MCF 10A (cell line): ENCODE results near the gene SYT5. TPM values are rescaled to one million over a fixed set of nuclear protein-coding genes. Genes with fewer than 3 reads are reported as not detected.
A peak's percentile ranks its signal among the peaks of the same experiment; 100 is the strongest.

Source experiments
- BruUV-seq: library from RNA; stranded (reverse); fragments of 400-500 nt; replicated peaks from 2 replicates; lab custom pipeline; 2021; lab: Mats Ljungman, UMichigan
- CTCF ChIA-PET: fragments of 300-600 bp; sonication (Branson Sonifier 250); formaldehyde crosslinking; extraction: SDS; loops from one replicate; lab custom pipeline; 2021; ENCODE audit warnings: antibody characterized with exemption, inconsistent platforms; lab: Yijun Ruan, JAX
- POLR2A ChIA-PET: fragments of 300-600, 350-650 bp; sonication (Branson Sonifier 250); formaldehyde crosslinking; extraction: SDS; loops from one replicate; lab custom pipeline; 2020; ENCODE audit warnings: antibody characterized with exemption, inconsistent platforms; lab: Yijun Ruan, JAX
- DNase-seq: peaks from one replicate; pipeline ENCODE4 v3.0.0-alpha.2; 2018; ENCODE audit not compliant: unreplicated experiment
- H3K27ac Mint-ChIP-seq: one replicate; pipeline ENCODE4 v1.8.0; 2022; ENCODE audit warnings: mild to moderate bottlenecking, low read depth, mixed read lengths; ENCODE audit not compliant: unreplicated experiment
- H3K27me3 Mint-ChIP-seq: one replicate; pipeline ENCODE4 v1.8.0; 2022; ENCODE audit warnings: mixed read lengths; ENCODE audit not compliant: insufficient read depth, unreplicated experiment
- H3K36me3 Mint-ChIP-seq: one replicate; pipeline ENCODE4 v1.8.0; 2022; ENCODE audit warnings: mild to moderate bottlenecking, moderate library complexity, mixed read lengths; ENCODE audit not compliant: insufficient read depth, unreplicated experiment
- H3K4me1 Mint-ChIP-seq: one replicate; pipeline ENCODE4 v1.8.0; 2022; ENCODE audit warnings: mixed read lengths; ENCODE audit not compliant: insufficient read depth, unreplicated experiment
- H3K4me3 Mint-ChIP-seq: one replicate; pipeline ENCODE4 v1.8.0; 2022; ENCODE audit warnings: mild to moderate bottlenecking, moderate library complexity, mixed read lengths; ENCODE audit not compliant: unreplicated experiment
- H3K9me3 Mint-ChIP-seq: one replicate; pipeline ENCODE4 v1.8.0; 2022; ENCODE audit warnings: mixed read lengths; ENCODE audit not compliant: unreplicated experiment
- CTCF ChIP-seq: fragments of 200-600 bp; IDR thresholded peaks from one replicate; pipeline ENCODE4 v1.8.0; 2022; ENCODE audit warnings: antibody characterized with exemption, mild to moderate bottlenecking; ENCODE audit not compliant: unreplicated experiment
- intact Hi-C: fragments of 100-400 bp; cut with micrococcal nuclease; formaldehyde crosslinking; loops from 2 replicates; pipeline ENCODE4 v1.14.1; 2022
- total RNA-seq: library from RNA; stranded (reverse); gene quantifications from 2 replicates; pipeline ENCODE4 v1.2.3, GENCODE V29; 2022

The SYT5 gene
- total RNA-seq, 1 experiment from 2014 or later, result not detected

GRCh38 chr19:55160128-55160985, 19.7 kb downstream of the SYT5 start:
- Mint-ChIP-seq H3K9me3 (no peaks in the 10 kb centered on the region), H3K27me3 (no peaks in the 10 kb centered on the region), H3K4me3 (peak overlapping the region; percentile 22), H3K27ac (no peak overlapping the region), H3K36me3 (no peaks in the 10 kb centered on the region), H3K4me1 (peaks cover 27% of the 10 kb centered on the region)
- CTCF ChIA-PET, result interaction anchor here (0.6 to 3.6 kb wide), 25 partner anchors 9 to 950 kb away, joined by 3 to 25 read pairs (median 4); partner anchors contain the start of gene NAT14
- no TSS peak for BruUV-seq
- intact Hi-C loops, result no loop called here
- peak; percentile 94 for DNase-seq
- POLR2A ChIA-PET, result interaction anchor here (0.6 to 1.2 kb wide), 8 partner anchors 13 to 390 kb away, joined by 3 to 4 read pairs (median 3); partner anchors contain the start of genes RDH13 and TMEM238
- TF ChIP-seq CTCF, result peak; percentile 90

GRCh38 chr19:55158848-55159749, 21.0 kb downstream of the SYT5 start:
- intact Hi-C loops, result no loop called here
- no peaks in the 10 kb centered on the region for H3K36me3 Mint-ChIP-seq
- no TSS peak for BruUV-seq
- peaks cover 27% of the 10 kb centered on the region for H3K4me1 Mint-ChIP-seq
- no peaks in the 10 kb centered on the region for H3K27me3 Mint-ChIP-seq
- peak; percentile 65 for DNase-seq
- no peak for TF ChIP-seq CTCF
- peak overlapping the region; percentile 44 for H3K4me3 Mint-ChIP-seq
- H3K9me3 Mint-ChIP-seq, result no peaks in the 10 kb centered on the region
- ChIA-PET CTCF (interaction anchor here (0.5 to 3.6 kb wide), 22 partner anchors 10 to 1064 kb away, joined by 3 to 25 read pairs (median 4); partner anchors contain the start of gene NAT14), POLR2A (interaction anchor here (0.6 to 1.2 kb wide), 7 partner anchors 10 to 485 kb away, joined by 3 to 7 read pairs (median 4); partner anchors contain the start of genes RDH13 and SYT5)
- peak overlapping the region; percentile 75 for H3K27ac Mint-ChIP-seq

GRCh38 chr19:55158423-55158822, 21.7 kb downstream of the SYT5 start:
- H3K4me1 Mint-ChIP-seq, result peaks cover 27% of the 10 kb centered on the region
- no peak for DNase-seq
- H3K27ac Mint-ChIP-seq, result peak overlapping the region; percentile 75
- intact Hi-C loops, result no loop called here
- no TSS peak for BruUV-seq
- no peaks in the 10 kb centered on the region for H3K9me3 Mint-ChIP-seq
- H3K4me3 Mint-ChIP-seq, result no peak overlapping the region
- ChIA-PET POLR2A (interaction anchor here (1.1 kb wide), 1 partner anchor 10 kb away, joined by 7 read pairs; no protein-coding TSS in a partner anchor), CTCF (interaction anchor here (0.7 to 3.6 kb wide), 4 partner anchors 15 to 225 kb away, joined by 3 to 25 read pairs (median 4); no protein-coding TSS in a partner anchor)
- TF ChIP-seq CTCF, result no peak
- H3K27me3 Mint-ChIP-seq, result no peaks in the 10 kb centered on the region
- H3K36me3 Mint-ChIP-seq, result no peaks in the 10 kb centered on the region
